D721Med (cell line): ENCODE results near the gene UBE2Z.

ENCODE experiments used
- DNase-seq: peaks from one replicate; pipeline ENCODE4 v3.0.0; 2011; ENCODE audit warnings: low spot score; ENCODE audit not compliant: insufficient read length
- FAIRE-seq: peaks from 2 replicates; lab custom pipeline; 2011; peaks lifted over from hg19 to GRCh38; lab: Jason Lieb, UNC
- CTCF ChIP-seq: IDR thresholded peaks from 2 replicates; pipeline ENCODE4 v1.5.1; 2012; ENCODE audit warnings: mild to moderate bottlenecking, control low read depth; ENCODE audit not compliant: insufficient read depth; ENCODE audit errors: missing control alignments

Gene UBE2Z

GRCh38 chr17:48905987-48906515 lies 2.2 kb upstream of the UBE2Z start:
- no peak for TF ChIP-seq CTCF
- FAIRE-seq (no peak), DNase-seq (no peak)

- no peak for TF ChIP-seq CTCF
- no peak for FAIRE-seq
- no peak for DNase-seq
These were observed 527 bp upstream of the UBE2Z start for GRCh38 chr17:48907713-48908046.

GRCh38 chr17:48908853-48909394 lies 717 bp downstream of the UBE2Z start:
- TF ChIP-seq CTCF = no peak
- FAIRE-seq (no peak), DNase-seq (peak; percentile 50)

GRCh38 chr17:48909783-48910182 lies 1.6 kb downstream of the UBE2Z start:
- FAIRE-seq (no peak), DNase-seq (no peak)
- TF ChIP-seq CTCF = no peak

- DNase-seq (no peak), FAIRE-seq (no peak)
- TF ChIP-seq CTCF = no peak
These were observed 2.2 kb downstream of the UBE2Z start for GRCh38 chr17:48910370-48910769.

- TF ChIP-seq CTCF = no peak
- no peak for FAIRE-seq
These were observed 4.3 kb downstream of the UBE2Z start for GRCh38 chr17:48912476-48912875.

GRCh38 chr17:48915459-48916282 lies 7.5 kb downstream of the UBE2Z start:
- FAIRE-seq = no peak

More at GRCh38 chr17:48912476-48912875, 4.3 kb downstream of the UBE2Z start:
- DNase-seq = no peak

More at GRCh38 chr17:48915459-48916282, 7.5 kb downstream of the UBE2Z start:
- no peak for DNase-seq
- no peak for TF ChIP-seq CTCF
